HUES64 (cell line): Measurements from ENCODE around the gene ATG5.
"Not testable (repeated sequence)": the region's sequence is repeated elsewhere in the genome, so short reads cannot be mapped to it uniquely, and the experiment has no call there.

ENCODE experiments used
- H3K27ac ChIP-seq: 2 replicates; pipeline ENCODE4 v1.7.0; 2013; ENCODE audit warnings: low read depth, low read length, inconsistent platforms
- H3K27me3 ChIP-seq: 2 replicates; pipeline ENCODE4 v1.6.1; 2013; ENCODE audit warnings: mild to moderate bottlenecking, low read length; ENCODE audit not compliant: insufficient read depth
- H3K36me3 ChIP-seq: 2 replicates; pipeline ENCODE4 v1.6.1; 2013; ENCODE audit warnings: mild to moderate bottlenecking, low read length; ENCODE audit not compliant: insufficient read depth
- H3K4me1 ChIP-seq: 2 replicates; pipeline ENCODE4 v1.6.1; 2013; ENCODE audit warnings: mild to moderate bottlenecking, low read length, moderate library complexity; ENCODE audit not compliant: insufficient read depth
- H3K4me3 ChIP-seq: 2 replicates; pipeline ENCODE4 v1.5.1; 2013; ENCODE audit warnings: mild to moderate bottlenecking, low read length, moderate library complexity
- H3K9ac ChIP-seq: 2 replicates; pipeline ENCODE4 v1.6.1; 2013; ENCODE audit warnings: mild to moderate bottlenecking, low read depth, low read length
- H3K9me3 ChIP-seq: 2 replicates; pipeline ENCODE4 v1.6.1; 2013; ENCODE audit warnings: low read depth, low read length; ENCODE audit not compliant: insufficient read depth
- WGBS: fragments of 150-250, 120-280 bp; methylation state at CpG from one replicate; pipeline ENCODE4 v1.1.7; 2013; ENCODE audit warnings: missing lambda C conversion rate; 5-methylcytosine and 5-hydroxymethylcytosine counted together

ATG5 gene

DNA sequence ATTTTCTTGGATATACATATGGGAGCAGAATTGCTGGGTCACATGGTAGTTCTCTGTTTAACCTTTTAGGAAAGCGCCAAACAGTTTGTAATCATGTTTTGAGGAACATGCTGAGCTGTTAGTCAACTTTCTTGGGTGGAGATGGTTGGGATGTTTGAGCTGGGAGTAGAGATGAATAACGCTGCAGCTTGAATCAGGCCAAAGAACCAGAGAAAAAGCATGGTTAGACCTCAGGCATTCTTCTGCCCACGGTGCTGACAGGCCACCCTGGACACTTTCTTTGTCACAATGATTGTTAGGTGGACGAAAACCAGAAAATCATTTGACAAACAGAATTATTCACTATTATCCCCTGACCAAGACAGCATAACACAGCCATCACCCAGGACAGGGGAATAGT, 172.6 kb downstream of the ATG5 start:
- Histone ChIP-seq H3K27me3 (no peaks in the 10 kb centered on the region), H3K9ac (no peak overlapping the region), H3K9me3 (no peaks in the 10 kb centered on the region), H3K4me1 (peaks cover 12% of the 10 kb centered on the region; the same call in 1 of the 2 replicates), H3K4me3 (no peak overlapping the region), H3K27ac (no peak overlapping the region), H3K36me3 (no peaks in the 10 kb centered on the region)
- 89% methylated on average over 4 of the region's 4 CpGs for WGBS

DNA sequence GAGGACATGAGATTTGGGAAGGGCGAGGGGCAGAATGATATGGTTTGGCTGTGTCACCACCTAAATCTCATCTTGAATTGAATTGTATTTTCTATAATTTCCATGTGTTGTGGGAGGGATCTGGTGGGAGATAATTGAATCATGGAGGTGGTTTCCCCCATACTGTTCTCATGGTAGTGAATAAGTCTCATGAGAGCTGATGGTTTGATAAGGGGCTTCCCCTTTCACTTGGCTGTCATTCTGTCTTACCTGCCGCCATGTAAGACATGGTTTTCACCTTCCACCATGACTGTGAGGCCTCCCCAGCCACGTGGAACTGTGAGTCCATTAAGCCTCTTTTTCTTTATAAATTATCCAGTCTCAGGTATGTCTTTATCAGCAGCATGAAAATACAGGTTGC, 173.1 kb downstream of the ATG5 start:
- not testable (repeated sequence) for H3K27ac ChIP-seq, H3K9me3 ChIP-seq, H3K9ac ChIP-seq, H3K36me3 ChIP-seq, H3K4me3 ChIP-seq, H3K27me3 ChIP-seq
- peaks cover 12% of the 10 kb centered on the region; the same call in 1 of the 2 replicates for H3K4me1 ChIP-seq
- 94% methylated on average over 3 of the region's 3 CpGs for WGBS

GRCh38 chr6:106149472-106150069, 176.0 kb downstream of the ATG5 start:
- H3K4me1 ChIP-seq, result 0 out of 2 replicates have a peak, but pooled peaks cover 10% of the 10 kb centered on the region
- 93% methylated on average over 1 of the region's 1 CpG for WGBS
- H3K27ac ChIP-seq, result no peak overlapping the region
- no peaks in the 10 kb centered on the region for H3K9me3 ChIP-seq
- no peak overlapping the region for H3K9ac ChIP-seq
- no peaks in the 10 kb centered on the region for H3K36me3 ChIP-seq
- H3K4me3 ChIP-seq, result no peak overlapping the region
- no peaks in the 10 kb centered on the region for H3K27me3 ChIP-seq

DNA sequence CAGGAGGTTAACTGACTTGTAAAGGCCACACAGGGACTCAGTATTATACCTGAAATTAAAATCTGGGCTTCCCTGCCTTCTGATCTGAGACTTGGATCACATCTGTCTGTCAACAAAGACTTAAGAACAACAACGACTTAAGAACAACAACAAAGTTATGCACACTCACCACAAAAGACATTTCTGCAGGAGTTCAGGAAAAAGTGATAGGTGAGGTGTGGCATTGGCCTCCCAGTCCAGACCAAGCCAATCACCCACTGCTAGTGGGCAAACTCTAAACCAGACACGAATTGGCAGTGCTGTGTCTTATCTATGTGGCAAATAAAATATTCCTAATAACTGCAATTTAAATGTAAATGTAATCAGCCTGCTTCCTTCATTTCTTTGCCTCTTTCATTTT, 178.1 kb downstream of the ATG5 start:
- no CpG with 5 or more reads among the region's 2 CpGs for WGBS
- 0 out of 2 replicates have a peak, but pooled peaks cover 9% of the 10 kb centered on the region for H3K4me1 ChIP-seq

GRCh38 chr6:106146852-106147351, 178.7 kb downstream of the ATG5 start:
- Histone ChIP-seq H3K9me3 (no peaks in the 10 kb centered on the region), H3K36me3 (no peaks in the 10 kb centered on the region), H3K9ac (no peak overlapping the region), H3K27me3 (no peaks in the 10 kb centered on the region), H3K4me3 (no peak overlapping the region), H3K4me1 (0 out of 2 replicates have a peak, but pooled peaks cover 9% of the 10 kb centered on the region), H3K27ac (no peak overlapping the region)
- 91% methylated on average over 2 of the region's 2 CpGs for WGBS

More for the DNA sequence above, 178.1 kb downstream of the ATG5 start:
- Histone ChIP-seq H3K9me3 (no peaks in the 10 kb centered on the region), H3K36me3 (no peaks in the 10 kb centered on the region), H3K4me3 (no peak overlapping the region), H3K27ac (no peak overlapping the region), H3K9ac (no peak overlapping the region), H3K27me3 (no peaks in the 10 kb centered on the region)

DNA sequence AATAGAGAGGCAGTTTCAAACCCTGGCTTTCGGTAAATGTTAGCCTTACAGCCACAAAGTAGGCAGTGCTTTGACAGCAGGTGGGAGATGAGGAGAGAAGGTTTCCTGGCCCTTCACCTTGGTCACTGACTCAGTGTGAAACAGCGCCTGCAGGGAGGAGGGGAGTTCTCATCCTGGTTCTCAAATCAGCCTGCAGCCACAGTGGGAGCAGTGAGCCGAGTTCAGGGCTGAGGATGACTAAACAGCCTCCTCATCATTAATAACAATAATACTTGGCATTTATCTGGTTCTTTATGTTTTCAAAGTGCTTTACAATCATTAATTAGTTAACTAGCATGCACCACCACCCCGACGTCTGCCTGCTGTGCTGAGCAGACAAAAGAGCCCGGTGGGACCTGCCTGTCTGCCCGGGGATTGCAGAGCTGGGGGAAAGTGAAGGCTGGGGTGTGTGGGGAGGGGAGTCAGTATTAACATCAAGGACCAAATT, 179.8 kb downstream of the ATG5 start:
- Histone ChIP-seq H3K9ac (no peak overlapping the region), H3K36me3 (no peaks in the 10 kb centered on the region), H3K4me1 (0 out of 2 replicates have a peak, but pooled peaks cover 9% of the 10 kb centered on the region), H3K27ac (no peak overlapping the region), H3K27me3 (no peaks in the 10 kb centered on the region), H3K9me3 (no peaks in the 10 kb centered on the region), H3K4me3 (no peak overlapping the region)
- WGBS, result 18% methylated on average over 6 of the region's 7 CpGs

GRCh38 chr6:106145144-106145543, 180.4 kb downstream of the ATG5 start:
- 0 out of 2 replicates have a peak, but pooled peaks cover 9% of the 10 kb centered on the region for H3K4me1 ChIP-seq
- no peak overlapping the region for H3K9ac ChIP-seq
- H3K27ac ChIP-seq, result no peak overlapping the region
- no peaks in the 10 kb centered on the region for H3K36me3 ChIP-seq
- no peak overlapping the region for H3K4me3 ChIP-seq
- no peaks in the 10 kb centered on the region for H3K9me3 ChIP-seq
- no peaks in the 10 kb centered on the region for H3K27me3 ChIP-seq
- WGBS, result 91% methylated on average over 4 of the region's 4 CpGs

GRCh38 chr6:106143665-106144064, 181.9 kb downstream of the ATG5 start:
- H3K9ac ChIP-seq, result no peak overlapping the region
- H3K4me3 ChIP-seq, result no peak overlapping the region
- no peaks in the 10 kb centered on the region for H3K9me3 ChIP-seq
- H3K27ac ChIP-seq, result no peak overlapping the region
- H3K36me3 ChIP-seq, result no peaks in the 10 kb centered on the region
- H3K4me1 ChIP-seq, result 0 out of 2 replicates have a peak, but pooled peaks cover 9% of the 10 kb centered on the region
- WGBS, result 82% methylated on average over 12 of the region's 12 CpGs
- H3K27me3 ChIP-seq, result no peaks in the 10 kb centered on the region

- Histone ChIP-seq H3K36me3 (no peaks in the 10 kb centered on the region), H3K27me3 (no peaks in the 10 kb centered on the region), H3K4me3 (no peak overlapping the region), H3K9ac (no peak overlapping the region), H3K9me3 (no peaks in the 10 kb centered on the region), H3K27ac (no peak overlapping the region), H3K4me1 (0 out of 2 replicates have a peak, but pooled peaks cover 9% of the 10 kb centered on the region)
- WGBS, result 87% methylated on average over 2 of the region's 2 CpGs
These were observed 182.6 kb downstream of the ATG5 start for GRCh38 chr6:106142876-106143431.

DNA sequence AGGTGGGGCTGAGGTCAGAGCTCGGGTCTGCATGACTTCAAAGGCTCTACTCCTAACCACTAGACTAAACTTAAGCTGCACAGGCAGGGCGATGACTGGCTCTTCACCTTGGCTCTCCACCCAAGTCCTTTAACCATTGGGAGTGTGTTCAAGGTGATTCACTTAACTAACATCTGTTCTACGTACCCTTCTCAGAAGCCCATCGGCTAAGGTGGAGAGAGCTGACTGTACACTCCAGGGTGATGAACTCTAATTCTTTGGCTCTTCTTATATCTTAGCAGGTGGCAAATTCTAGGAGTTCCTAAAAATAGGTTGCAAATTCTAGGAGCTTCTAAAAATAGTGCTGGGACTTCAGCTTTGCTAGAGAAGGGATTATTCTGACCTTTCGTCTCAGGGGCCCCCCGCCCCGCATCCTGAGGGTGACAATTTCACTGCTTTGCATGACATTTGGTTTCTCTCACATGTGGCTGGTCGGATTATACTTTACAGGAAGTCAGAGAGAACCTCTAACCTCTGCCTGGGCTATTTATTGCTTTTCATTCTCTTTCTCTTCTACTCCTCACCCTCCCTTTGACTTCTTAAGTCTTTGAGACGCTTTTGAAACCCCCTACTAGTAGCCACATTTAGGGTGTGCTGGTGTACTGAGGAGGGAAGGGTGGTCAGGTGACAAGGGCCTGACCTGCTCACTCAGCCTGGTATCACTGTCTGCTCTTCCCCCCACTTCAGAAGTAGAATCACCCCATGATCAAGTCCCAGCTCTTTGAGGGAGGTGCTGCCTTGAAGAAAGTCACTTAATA, 183.9 kb downstream of the ATG5 start:
- H3K9ac ChIP-seq, result no peak overlapping the region
- H3K4me3 ChIP-seq, result no peak overlapping the region
- H3K9me3 ChIP-seq, result no peaks in the 10 kb centered on the region
- no peaks in the 10 kb centered on the region for H3K36me3 ChIP-seq
- H3K27me3 ChIP-seq, result no peaks in the 10 kb centered on the region
- H3K4me1 ChIP-seq, result 0 out of 2 replicates have a peak, but pooled peaks cover 9% of the 10 kb centered on the region
- 87% methylated on average over 8 of the region's 9 CpGs for WGBS
- no peak overlapping the region for H3K27ac ChIP-seq

- Histone ChIP-seq H3K27me3 (no peaks in the 10 kb centered on the region), H3K36me3 (no peaks in the 10 kb centered on the region), H3K9ac (no peak overlapping the region), H3K4me3 (no peak overlapping the region), H3K27ac (no peak overlapping the region), H3K9me3 (no peaks in the 10 kb centered on the region), H3K4me1 (no peaks in the 10 kb centered on the region)
- 92% methylated on average over 6 of the region's 6 CpGs for WGBS
These were observed 187.4 kb downstream of the ATG5 start for GRCh38 chr6:106138151-106138550.
